ENCODE data around the gene GPC6.
"Not testable (repeated sequence)": the region's sequence is repeated elsewhere in the genome, so short reads cannot be mapped to it uniquely, and the experiment has no call there.

GPC6 gene

DNA sequence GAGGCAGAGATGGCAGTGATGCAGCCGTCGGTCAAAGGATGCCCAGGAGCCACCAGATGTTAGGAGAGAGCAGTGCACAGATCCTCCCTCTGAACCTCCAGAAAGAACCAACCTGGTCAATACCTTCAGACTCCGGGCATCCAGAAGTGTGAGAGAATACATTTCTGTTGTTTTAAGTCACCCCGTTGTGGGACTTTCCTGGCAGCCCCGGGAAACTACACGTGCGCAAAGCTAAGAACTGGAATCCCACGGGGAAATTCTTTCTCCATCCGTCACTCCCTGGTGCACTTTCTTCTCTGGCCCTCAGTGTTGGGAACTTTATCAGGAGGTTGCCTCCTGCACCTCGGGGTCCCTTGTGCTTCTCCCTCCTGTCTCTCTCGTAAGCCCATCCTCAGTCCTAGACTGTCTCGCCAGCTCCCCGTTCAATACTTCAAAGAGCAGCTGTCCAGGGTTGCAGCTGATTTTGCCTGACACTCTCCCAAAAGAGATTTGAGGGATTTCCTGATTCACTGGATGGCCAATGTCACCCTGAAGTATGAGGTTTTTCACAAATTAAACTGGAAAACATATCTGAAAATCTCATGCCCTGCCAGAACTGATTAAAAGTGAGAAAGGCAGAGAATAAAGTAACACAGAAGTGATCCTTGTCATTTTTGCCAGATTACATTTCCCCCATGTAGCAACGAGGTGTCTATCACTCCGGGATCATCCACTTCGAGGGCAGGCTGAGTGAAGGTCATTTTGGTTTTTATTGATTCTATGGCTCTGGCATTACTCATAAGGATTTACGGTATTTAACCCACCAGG is 1116.0 kb downstream of the GPC6 start:
- no peak for DNase-seq

DNA sequence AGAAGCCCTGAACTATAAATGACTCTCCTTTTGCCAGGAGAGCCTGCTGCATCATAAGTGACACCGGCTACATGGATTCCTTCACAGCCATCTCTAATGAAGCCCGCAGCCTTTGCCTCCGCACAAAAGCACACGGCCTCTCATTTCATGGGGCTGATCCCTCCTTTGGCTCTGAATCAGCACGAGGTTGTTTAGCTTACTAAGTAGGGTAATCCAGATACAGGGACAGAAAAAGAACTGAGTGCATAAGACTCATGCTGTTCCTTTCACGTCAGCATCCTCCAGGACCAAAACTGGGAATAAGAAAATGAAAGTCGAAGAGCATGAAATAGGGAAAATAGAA is 1116.6 kb downstream of the GPC6 start:
- no peak for DNase-seq

DNA sequence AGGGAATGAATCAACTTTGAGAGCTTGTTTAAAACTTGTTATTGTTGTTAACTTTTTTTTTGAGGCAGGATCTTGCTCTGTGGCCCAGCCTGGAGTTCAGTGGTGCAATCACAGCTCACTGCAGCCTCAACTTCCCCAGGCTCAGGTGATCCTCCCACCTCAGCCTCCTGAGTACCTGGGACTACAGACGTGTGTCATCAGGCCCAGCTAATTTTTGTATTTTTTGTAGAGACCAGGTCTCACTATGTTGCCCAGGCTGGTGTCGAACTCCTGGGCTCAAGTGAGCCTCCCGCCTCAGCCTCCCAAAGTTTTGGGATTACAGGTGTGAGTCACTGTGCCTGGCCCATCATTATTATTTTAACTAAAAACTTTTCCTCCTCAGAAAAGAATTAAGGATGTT is 1117.1 kb downstream of the GPC6 start:
- not testable (repeated sequence) for DNase-seq

DNA sequence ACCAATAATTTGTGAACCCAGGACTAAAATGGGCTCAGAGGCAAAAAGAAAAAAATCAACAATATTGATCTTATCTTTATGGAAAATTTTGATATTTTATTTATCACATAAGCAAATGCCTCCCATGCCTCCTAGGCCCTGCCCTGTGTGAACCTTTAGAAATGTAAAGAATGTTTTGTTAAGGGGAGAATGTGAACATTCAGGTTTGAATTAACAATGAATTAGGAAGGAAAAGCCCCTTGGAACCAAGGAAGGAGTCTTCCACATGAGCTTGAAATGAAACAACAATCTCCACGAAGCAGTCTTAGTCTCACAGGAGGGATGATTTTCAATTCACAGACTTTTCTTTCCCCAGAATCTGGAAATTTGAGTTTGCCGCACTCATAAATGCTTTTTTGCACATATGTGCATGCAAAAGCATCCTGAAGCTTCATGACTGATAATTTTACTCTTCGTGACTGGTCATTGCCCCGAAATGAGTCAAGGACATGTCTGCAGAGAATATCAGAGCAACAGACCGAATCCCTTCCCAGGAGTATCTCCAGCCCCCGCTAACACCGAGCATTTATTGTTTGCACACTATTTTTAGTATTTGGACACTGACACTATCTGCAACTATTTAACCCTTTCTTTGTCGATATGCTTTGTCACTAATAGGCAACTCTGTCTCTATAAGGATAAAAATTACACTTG is 1117.7 kb downstream of the GPC6 start:
- DNase-seq = no peak

DNA sequence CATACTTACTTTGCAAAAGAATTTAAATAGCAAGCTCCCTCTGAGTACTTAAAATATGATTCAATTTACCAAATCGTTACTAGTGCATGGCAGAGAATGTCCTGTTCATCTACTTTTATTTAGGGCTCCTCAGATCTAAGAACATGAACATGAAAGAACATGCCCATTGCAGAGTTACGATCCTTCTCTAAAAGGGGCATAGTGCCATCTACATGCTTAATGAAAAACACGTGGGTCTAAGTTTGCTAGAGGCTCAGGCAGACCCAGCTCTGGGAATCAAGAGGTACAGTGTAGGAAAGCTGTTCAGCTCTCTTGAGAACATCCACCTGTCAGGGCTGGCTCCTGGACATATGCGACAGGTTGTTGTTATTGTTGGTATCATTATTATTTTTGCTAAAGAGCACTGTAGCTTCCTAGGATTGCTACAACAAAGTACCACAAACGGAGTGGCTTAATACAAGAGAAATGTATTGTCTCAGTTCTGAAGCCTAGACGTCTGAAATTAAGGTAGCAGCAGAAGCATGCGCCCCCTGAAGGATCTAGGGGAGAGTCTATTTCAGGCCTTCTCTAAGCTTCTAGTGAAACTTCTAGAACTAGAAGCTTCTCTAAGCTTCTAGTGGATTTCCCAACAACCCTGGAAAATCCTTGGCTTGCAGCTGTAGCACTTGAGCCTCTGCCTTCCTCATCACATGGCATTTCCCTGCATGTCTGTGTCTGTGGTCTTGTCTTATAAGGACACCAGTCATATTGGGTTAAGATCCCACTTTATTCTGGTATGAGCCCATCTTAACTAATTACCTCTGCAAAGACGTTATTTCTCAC is 1119.0 kb downstream of the GPC6 start:
- DNase-seq = no peak

DNA sequence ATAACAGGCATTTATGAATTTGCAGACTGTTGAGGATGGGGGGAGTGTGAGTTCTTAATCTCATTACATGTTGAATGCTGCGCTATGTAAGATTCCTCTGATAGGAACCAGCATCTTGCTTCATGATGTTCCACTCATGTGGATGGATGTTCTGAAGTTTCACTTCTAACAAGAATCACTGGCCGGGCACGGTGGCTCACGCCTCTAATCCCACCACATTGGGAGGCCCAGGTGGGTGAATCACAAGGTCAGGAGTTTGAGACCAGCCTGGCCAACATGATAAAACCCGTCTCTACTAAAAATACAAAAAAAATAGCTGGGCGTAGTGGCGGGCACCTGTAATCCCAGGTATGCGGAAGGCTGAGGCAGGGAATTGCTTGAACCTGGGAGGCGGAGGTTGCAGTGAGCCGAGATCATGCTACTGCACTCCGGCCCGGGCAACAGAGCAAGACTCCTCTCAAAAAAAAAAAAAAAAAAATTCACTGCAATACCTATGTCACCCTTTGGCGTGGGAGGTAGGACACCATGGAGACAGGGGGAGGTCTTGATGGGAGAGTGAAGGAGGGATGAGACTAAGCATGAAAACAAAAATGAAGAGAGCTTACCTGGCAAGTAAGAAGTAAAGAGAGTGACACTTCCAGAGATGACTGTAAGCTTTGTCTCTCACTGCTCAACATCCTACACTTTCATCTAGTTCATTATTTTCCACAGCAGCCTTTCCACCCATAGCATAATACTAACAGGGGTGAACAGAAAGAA is 1119.8 kb downstream of the GPC6 start:
- no peak for DNase-seq

DNA sequence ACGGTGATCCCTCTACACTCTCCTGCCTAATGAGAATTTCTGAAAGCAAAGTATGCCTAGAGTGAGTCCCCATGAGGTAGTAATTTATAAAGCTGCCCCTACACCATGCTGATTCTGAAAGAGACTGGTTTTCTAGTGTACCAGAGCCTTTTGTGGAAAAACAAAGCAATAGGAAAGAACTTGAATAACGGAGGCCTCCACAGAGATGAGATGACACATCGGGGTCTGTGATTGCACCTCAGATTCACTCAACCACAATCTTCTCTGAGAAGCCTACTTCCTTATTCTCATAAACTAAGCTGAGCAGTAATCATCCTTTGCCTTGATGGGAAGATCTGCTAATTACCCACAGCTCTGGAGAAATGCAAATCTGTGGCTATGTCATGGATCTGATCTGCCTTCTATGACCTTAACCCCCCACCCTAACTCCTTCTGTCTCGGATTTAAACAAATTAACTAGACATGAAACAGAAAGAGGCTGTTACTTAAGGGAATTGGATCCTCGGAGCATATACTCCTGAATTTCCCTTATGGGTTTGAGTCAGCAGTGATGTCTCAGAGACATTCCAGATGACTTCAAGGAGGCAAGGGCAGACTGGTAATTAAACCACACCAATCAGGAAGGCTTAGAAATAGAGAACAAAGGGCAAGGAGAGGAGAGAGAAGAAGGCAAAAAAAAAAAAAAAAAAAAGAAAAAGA is 1124.8 kb downstream of the GPC6 start:
- no peak for DNase-seq

DNA sequence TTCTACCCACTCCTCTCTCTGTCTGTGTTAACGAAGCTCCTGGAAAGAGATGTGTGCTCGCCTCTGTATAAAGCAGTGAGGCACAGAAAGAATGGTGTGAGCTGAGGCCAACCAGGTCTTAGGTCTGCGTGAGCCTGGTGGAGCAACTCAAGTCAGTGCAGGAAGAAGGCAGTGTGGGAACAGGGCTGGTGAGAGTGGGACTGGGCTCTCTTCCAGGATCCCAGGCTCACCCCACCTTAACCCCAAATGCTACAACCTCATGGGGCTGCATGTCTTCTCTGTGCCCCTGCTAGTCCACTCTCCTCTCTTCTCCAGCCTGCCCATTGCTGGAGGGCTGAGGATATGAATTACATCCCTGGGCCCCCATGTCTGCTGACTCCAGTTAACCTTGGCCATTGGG is 1125.5 kb downstream of the GPC6 start:
- DNase-seq = no peak

DNA sequence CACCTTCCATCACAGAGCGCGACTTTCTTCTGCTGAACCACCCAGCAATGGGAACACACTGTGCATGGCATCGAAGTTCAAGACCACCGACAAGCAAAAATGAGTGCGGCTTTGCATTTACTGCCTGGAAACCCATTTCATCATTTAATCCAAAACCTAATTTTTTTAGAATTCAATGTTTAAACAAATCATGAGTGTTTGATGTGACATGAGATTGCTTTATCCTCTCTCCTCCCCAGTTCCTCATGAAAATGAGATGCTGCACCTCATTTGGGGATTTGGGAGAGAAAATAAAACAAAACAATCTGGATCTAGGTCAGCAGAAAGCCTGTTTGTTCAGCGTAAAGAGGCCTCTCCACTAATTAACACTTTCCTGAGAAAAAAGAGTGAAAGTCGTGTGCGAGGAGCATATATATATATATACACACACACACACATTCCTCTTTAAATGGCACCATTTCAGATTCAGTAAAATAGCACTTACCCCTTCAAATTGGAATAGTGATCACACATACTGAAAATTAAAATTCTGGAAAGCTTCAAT is 1126.6 kb downstream of the GPC6 start:
- DNase-seq = no peak

DNA sequence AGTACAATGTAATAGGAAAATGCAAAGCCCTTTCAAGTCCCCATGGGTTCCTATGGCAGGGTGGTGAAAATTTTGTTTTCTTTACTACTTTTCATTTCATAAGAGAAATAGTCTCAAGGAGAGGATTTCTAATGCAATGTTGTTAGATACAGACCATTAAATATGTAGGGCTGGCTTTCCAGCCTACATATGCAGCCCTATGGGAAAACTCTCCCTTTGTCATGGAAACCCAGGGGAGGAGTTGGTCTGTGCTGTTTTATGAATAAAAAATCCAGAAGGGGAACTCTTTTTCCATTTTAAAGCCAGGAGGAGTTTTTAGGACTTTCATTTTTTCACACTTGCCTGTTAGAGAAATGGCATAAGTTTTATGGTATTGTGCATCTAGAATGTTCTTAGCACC is 1133.3 kb downstream of the GPC6 start:
- DNase-seq = no peak

DNA sequence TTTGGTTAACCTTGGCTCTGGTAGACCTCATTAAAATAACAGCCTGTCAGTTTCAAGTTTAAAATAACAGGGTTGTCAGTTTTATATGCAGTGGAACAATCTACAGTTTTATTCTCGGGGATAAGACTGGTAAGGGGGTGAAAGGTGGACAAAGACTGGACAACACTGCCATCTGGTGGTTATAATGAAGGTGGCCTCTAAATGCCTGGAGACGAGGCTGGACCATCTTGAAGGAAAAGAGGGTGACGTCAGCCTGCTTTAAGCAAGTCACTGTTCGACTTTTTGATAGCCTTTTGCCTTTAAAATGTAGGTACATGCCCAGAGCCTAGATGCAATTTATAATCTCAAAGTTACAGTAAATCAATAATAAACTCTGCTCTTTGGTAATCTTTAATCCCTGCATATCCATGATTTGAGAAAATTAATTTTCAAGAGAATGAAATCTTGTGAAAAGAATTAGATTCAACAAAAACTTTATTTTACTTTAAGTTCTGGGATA is 1135.9 kb downstream of the GPC6 start:
- peak; percentile 31 for DNase-seq

DNA sequence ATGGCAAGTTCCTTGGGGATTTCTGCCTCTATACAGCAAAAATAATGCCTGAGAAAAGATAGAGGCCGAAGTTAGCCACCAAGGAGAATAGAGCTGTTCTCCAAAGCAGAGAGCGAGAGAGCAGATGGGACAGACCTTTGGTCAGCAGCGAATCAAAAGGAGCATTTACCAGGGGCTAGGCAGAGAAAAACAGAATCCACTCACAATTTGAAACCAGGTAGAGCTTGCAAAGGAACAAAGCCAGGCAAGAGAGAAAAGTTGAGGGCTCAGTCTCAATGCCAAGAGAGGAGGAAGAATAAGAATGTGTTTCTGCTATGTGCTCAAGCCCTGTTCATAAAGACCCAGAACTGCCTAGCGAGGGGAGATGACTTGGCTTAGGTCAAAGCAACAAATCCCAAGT is 1140.1 kb downstream of the GPC6 start:
- no peak for DNase-seq

DNA sequence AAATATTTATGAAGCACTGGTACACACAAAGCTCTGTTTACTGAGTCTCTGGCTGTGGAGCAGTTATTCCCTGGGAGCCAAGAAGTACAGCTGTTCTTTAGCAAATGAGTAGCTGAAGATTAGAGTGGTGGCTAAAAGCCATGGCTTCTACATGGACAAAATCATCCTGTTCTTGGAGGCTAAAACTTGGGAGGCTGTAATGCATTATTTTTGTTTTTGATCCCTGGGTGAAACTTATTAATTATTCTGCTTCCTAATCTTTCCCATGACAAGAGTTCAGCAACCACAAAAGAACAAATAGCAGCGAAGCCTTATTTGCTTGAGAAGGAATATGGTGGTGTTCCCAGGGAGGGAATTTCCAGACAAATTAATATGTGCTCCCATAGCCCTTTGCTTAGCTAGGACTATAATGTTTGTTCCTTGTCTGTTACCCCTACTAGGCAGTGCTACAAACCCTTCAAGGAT is 1143.4 kb downstream of the GPC6 start:
- no peak for DNase-seq

DNA sequence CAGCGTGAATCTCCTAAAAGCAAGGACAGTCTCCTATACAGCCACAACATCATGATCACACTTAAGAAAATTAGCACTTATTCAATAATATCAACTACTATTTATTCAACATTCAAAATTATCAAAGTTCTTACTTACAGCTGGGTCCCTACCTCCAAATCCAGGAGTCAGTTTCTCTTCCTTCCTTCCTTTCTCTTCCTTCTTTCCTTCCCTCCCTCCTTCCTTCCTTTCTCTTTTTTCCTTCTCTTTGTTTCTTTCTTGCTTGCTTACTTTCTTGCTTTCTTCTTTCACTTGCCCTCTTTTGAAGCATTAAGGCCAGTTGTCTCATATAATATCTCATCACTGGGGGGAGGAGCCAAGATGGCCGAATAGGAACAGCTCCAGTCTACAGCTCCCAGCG is 1145.2 kb downstream of the GPC6 start:
- DNase-seq = no peak

DNA sequence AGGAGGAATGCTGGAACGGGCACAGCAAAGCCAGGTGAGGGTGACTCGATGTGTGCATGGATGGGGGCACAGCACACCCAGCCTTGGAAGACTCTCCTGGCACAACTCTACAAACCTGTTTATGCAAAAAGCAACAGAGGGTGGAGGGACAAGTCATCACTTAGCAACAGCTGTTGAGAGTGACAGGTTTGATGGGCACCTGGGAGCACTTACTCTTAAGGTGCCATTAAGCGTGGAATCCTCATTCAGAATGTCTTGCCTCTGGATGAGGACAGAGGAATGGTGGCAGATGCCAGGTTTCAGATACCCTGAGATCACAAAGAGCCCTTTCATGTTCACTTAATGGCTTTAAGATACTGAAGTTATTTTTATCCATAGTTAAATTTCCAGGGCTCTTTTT is 1155.9 kb downstream of the GPC6 start:
- DNase-seq = no peak

DNA sequence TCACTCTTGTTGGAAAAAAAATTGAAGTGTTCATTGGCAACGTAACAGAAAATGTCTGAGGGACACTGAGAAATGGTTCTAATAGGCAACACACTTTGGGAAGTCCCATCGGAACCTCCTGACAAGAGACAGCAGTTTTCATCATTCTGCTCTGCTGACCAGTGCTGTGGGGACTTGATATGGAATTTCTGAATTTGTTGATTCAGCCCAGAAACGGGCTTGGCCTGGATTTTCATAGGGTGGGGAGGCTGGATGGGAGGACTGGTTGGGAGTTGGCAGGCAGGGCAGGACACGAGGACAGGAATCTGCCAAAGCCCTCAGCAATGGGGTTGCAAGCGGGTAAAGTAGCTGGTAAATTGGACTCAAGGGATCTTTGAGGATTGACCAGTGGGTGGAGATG is 1156.4 kb downstream of the GPC6 start:
- DNase-seq = no peak

DNA sequence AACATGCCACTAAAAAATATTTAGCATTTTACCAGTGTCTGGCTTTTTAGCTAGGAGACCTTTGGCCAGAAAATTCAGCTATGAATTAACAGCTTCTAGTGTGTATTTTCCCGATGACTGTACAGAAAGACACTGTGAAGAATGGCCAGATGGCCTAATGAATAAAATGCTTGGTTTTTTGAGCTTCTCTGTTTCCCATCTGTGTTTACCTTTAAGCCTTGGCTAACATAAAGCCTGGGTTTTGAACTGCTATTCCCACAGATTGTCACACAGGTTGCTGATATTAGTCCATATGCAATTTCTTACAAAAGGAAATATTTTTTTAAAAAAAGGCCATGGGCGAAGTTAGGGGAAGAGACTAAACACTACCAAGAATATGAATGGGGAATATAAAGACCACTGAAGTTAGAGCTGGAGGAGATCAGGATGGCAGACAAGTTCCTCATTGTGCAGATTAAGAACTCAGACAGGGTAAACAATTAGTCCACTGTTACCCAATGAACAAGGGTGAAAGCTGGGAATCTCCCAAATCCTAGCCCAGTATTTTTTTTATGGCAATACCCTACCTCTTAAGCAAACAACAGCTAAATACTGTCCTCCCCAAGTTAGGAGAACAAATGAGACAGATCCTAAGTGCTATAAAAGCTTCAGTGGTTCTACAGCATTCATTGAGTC is 1157.8 kb downstream of the GPC6 start:
- no peak for DNase-seq

DNA sequence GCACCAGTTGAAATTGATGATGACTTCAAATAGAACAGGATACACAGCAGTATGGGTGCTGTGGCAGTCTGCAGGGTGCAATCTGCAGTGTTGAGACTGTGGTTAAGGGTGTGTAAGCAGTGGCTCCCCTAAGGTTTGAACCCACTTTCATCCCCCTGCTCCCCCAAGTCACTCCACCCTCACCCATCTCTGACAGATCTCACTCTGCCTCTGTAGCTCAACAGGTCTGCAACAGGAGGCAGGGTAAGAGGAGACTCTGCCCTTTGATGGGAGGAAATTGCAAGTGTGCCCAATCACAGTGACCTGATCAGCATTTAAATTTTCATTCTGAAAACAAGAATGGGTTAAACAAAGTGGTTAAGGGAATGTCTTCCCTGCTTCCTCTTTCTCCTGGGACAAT is 1160.4 kb downstream of the GPC6 start:
- no peak for DNase-seq

DNA sequence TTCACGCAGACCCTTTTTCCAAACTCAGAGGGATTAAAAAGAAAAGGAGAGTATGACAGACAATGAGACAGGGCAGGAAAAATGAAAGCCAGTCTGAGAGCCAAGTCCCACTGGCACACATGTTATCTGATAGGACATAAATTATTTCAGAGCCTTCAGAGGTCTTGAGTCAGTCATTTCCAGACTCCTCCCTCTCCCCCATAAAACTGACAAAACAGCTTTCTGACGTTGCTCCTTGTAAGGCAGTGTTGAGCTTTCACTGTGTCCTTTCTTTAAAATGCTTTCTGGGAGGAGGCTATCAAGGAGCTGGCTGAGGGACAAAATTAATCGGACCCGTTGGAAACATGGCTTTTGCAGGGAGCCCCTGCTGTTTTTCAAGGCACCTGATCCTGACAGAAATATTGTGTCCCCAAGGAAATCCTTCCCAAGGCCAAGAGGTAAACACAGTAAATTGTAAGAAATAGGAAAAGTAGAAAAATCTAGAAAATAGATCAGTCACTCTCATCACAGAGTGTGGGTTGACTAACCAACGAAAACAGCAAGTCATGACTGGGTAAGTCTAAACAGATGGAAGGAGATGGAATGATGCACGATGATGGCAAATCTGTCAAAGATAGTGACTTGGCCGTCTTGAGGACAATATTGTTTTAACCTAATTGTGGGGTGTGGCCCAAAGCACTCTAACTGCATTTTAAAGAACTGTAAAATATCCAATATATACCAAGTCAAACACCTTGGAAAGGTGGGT is 1163.2 kb downstream of the GPC6 start:
- no peak for DNase-seq

DNA sequence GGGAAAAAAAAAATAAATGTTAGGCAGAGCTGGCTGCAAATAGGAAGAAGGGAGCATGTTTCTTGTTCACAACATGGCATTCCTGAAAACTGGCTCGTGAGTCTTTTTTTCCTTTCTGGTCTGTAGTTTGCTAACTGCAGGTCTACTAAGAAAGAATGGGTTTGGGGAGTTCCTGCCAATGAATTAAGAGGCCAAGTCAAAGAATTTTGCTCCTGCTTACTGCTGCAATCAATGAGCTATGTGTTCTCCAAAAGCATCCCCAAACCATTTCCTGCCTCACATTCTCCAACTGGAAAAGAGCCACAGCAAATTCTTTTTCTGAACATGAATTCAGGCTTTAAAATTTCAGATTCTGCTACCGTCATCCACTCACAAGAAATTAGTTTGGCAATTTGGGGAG is 1164.3 kb downstream of the GPC6 start:
- no peak for DNase-seq

Data from effector CD8-positive, alpha-beta T cell (primary cell).